ENCODE measurements around the gene ZNF827. TPM values are rescaled to one million over a fixed set of nuclear protein-coding genes. Genes with fewer than 3 reads are reported as not detected.
A peak's percentile ranks its signal among the peaks of the same experiment; 100 is the strongest.

The ZNF827 gene
- total and polyA plus RNA-seq, 9 of the 15 experiments (the other 6 are each of a cell fraction or from before 2014, with no cell fraction given), result 0.07 to 0.40 TPM; not detected in 7

DNA sequence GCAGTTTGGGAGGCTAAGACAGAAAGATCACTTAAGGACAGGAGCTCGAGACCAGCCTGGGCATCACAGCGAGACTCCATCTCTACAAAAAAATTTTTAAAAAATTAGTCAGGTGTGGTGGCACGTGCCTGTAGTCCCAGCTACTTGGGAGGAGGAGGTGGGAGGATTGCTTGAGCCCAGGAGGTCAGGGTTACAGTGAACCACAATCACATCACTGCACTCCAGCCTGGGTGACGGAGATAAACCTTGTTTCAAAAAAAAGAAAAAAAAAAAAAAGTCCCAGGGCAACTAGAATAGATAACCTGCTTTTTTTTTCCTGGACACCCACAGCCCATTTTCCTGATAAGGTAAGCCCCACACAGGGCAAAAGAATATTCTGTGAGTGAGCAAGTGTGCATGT lies 162.4 kb downstream of the ZNF827 start (continued):
- TF ChIP-seq EP300 (IDR thresholded peaks at IDR 0.05; ENCODE audit: low read length) (no peak), ZNF436 (CRISPR knock-in tag; IDR thresholded peaks at IDR 0.05) (no peak), ARID1B (IDR thresholded peaks at IDR 0.05) (peak; percentile 70), SMARCA5 (IDR thresholded peaks at IDR 0.05) (no peak), MBD1 (CRISPR knock-in tag; IDR thresholded peaks at IDR 0.05) (no peak), ZNF717 (CRISPR knock-in tag; IDR thresholded peaks at IDR 0.05) (no peak), HEY1 (CRISPR knock-in tag; IDR thresholded peaks at IDR 0.05; ENCODE audit: borderline replicate concordance) (no peak), HIVEP1 (CRISPR knock-in tag; IDR thresholded peaks at IDR 0.05) (no peak), XRCC4 (IDR thresholded peaks at IDR 0.05; ENCODE audit: extremely low read depth, insufficient read depth, insufficient read length) (no peak), ZSCAN32 (CRISPR knock-in tag; IDR thresholded peaks at IDR 0.05) (no peak), ZNF263 (CRISPR knock-in tag; IDR thresholded peaks at IDR 0.05; ENCODE audit: borderline replicate concordance) (no peak), GTF2F1 (IDR thresholded peaks at IDR 0.05; ENCODE audit: low read depth, low read length) (no peak), TFE3 (CRISPR knock-in tag; IDR thresholded peaks at IDR 0.05) (no peak), YY1 (IDR thresholded peaks at IDR 0.05; ENCODE audit: borderline replicate concordance in 1 of 3, control insufficient read depth in 1 of 3, extremely low read depth in 1 of 3, insufficient read depth in 3 of 3, insufficient read length in 1 of 3, insufficient replicate concordance in 2 of 3, low read depth in 1 of 3, low read length in 2 of 3) (no peak), DNMT1 (IDR thresholded peaks at IDR 0.05) (no peak), MEF2A (IDR thresholded peaks at IDR 0.05; ENCODE audit: control insufficient read depth, low read depth, low read length) (no peak), POLR2A (conservative IDR thresholded peaks at IDR 0.05) (no peak), CBX3 (IDR thresholded peaks at IDR 0.05; ENCODE audit: borderline replicate concordance in 1 of 2, low read length in 2 of 2) (no peak), RFX7 (CRISPR knock-in tag; IDR thresholded peaks at IDR 0.05) (no peak), ZNF398 (CRISPR knock-in tag; IDR thresholded peaks at IDR 0.05) (no peak), NELFE (IDR thresholded peaks at IDR 0.05; ENCODE audit: insufficient read depth, insufficient read length) (no peak), KDM1A (IDR thresholded peaks at IDR 0.05) (peak; percentile 70 to 83), POLR2H (tag; IDR thresholded peaks at IDR 0.05; ENCODE audit: low read depth) (no peak), NFIX (CRISPR knock-in tag; IDR thresholded peaks at IDR 0.05; ENCODE audit: low read depth) (no peak)
- TF ChIP-seq, protein P1, sequence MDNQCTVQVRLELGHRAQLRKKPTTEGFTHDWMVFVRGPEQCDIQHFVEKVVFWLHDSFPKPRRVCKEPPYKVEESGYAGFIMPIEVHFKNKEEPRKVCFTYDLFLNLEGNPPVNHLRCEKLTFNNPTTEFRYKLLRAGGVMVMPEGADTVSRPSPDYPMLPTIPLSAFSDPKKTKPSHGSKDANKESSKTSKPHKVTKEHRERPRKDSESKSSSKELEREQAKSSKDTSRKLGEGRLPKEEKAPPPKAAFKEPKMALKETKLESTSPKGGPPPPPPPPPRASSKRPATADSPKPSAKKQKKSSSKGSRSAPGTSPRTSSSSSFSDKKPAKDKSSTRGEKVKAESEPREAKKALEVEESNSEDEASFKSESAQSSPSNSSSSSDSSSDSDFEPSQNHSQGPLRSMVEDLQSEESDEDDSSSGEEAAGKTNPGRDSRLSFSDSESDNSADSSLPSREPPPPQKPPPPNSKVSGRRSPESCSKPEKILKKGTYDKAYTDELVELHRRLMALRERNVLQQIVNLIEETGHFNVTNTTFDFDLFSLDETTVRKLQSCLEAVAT (IDR thresholded peaks at IDR 0.05), result no peak

Measured in K562 (cell line).